ENCODE measurements around the gene MEGF11.

Gene MEGF11

GRCh38 chr15:65857718-65858402 is 395.7 kb downstream of the MEGF11 start:
- DNase-seq (ENCODE audit: low read depth, low spot score) = no peak

GRCh38 chr15:65856821-65857455 is 396.6 kb downstream of the MEGF11 start:
- no peak for DNase-seq (ENCODE audit: low read depth, low spot score)

GRCh38 chr15:65851981-65852380 is 401.6 kb downstream of the MEGF11 start:
- no peak for DNase-seq (ENCODE audit: low read depth, low spot score)

GRCh38 chr15:65847989-65848388 is 405.6 kb downstream of the MEGF11 start:
- no peak for DNase-seq (ENCODE audit: low read depth, low spot score)

- no peak for DNase-seq (ENCODE audit: low read depth, low spot score)
Measured at GRCh38 chr15:65845826-65846519, 407.6 kb downstream of the MEGF11 start.

Data from iPS DF 19.7 (cell line).